ENCODE measurements around the gene PLLP. TPM values are rescaled to one million over a fixed set of nuclear protein-coding genes. Genes with fewer than 3 reads are reported as not detected.
"Not testable (repeated sequence)": the region's sequence is repeated elsewhere in the genome, so short reads cannot be mapped to it uniquely, and the experiment has no call there.

PLLP gene
- total and polyA plus RNA-seq, 9 of the 15 experiments (the other 6 are each of a cell fraction or from before 2014, with no cell fraction given) = 0.09 to 0.96 (median 0.27) TPM

DNA sequence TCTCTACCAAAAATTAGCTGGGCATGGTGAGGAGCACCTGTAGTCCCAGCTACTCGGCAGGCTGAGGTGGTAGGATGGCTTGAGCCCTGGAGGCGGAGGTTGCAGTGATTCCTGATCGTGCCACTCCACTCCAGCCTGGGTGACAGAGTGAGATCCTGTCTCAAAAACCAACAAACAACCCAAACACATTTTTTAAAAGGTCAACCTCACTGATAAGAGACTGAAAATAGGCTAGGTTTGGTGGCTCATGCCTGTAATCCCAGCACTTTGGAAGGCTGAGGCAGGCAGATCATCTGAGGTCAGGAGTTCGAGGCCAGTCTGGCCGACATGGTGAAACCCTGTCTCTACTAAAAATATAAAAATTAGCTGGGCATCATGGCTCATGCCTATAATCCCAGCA lies 8.5 kb downstream of the PLLP start:
- CTCF ChIA-PET (ENCODE audit: low intra/inter-chr PET ratio); H3K9me1 ChIP-seq (ENCODE audit: control insufficient read depth, insufficient read depth, low read length); ATAC-seq; in situ Hi-C loops (cut with MboI); FAIRE-seq; H3K4me2 ChIP-seq (ENCODE audit: insufficient read depth, low read length); intact Hi-C loops (cut with micrococcal nuclease); H3K27me3 ChIP-seq (ENCODE audit: control insufficient read depth in 2 of 2, insufficient read depth in 2 of 2, low read length in 2 of 2); H3K4me3 ChIP-seq; BruUV-seq (replicated peaks); H3K9me3 ChIP-seq (replicated peaks; ENCODE audit: control insufficient read depth, insufficient read depth, low read depth, low read length); DNase-seq (ENCODE audit: extremely low read depth in 1 of 4, low spot score in 3 of 4); H2AFZ ChIP-seq (ENCODE audit: low read depth, low read length); H3K79me2 ChIP-seq (ENCODE audit: control insufficient read depth, insufficient read depth, low read length); POLR2A ChIA-PET; H3K4me1 ChIP-seq (replicated peaks in 1 of 2; ENCODE audit: control insufficient read depth in 2 of 2, insufficient read depth in 2 of 2, low read length in 2 of 2); H4K20me1 ChIP-seq (replicated peaks; ENCODE audit: control insufficient read depth, insufficient read depth, low read length); H3K36me3 ChIP-seq (ENCODE audit: control insufficient read depth, insufficient read depth, low read length); H3K27ac ChIP-seq (ENCODE audit: extremely low read depth, low read depth, low read length): not testable (repeated sequence)
- TF ChIP-seq, protein P1, sequence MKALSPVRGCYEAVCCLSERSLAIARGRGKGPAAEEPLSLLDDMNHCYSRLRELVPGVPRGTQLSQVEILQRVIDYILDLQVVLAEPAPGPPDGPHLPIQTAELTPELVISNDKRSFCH (CRISPR knock-in tag; IDR thresholded peaks at IDR 0.05) = not testable (repeated sequence)
- TF ChIP-seq, protein P1 (tag; IDR thresholded peaks at IDR 0.05) = peak; percentile 86
- WGBS (ENCODE audit: insufficient coverage, low coverage, missing lambda C conversion rate) = 44% methylated on average over 5 of the region's 5 CpGs
- peak overlapping the region in 1 of 2 experiments; percentile 17; a peak in 1 of 4 replicates for H3K9ac ChIP-seq (ENCODE audit: insufficient read depth in 1 of 2, low read depth in 2 of 2, low read length in 2 of 2)

DNA sequence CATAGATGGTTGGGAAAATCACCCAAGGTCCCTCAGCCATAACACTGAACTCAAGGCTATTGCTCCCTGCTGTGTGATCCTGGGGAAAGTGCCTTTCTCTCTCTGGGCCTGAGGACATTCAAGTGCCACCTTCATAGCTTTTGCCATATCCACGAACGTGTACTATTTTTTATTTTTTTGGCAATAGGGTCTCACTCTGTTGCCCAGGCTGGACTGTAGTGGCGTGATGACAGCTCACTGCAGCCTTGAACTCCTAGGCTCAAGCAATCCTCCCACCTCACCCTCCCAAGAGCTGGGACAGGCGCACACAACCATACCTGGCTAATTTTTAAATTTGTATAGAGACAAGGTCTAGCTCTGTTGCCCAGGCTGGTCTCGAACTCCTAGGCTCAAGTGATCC lies 10.6 kb downstream of the PLLP start:
- Histone ChIP-seq H3K79me2 (ENCODE audit: control insufficient read depth, insufficient read depth, low read length) (no peaks in the 10 kb centered on the region), H3K9ac (ENCODE audit: insufficient read depth in 1 of 2, low read depth in 2 of 2, low read length in 2 of 2) (no peak overlapping the region), H3K27me3 (ENCODE audit: control insufficient read depth in 2 of 2, insufficient read depth in 2 of 2, low read length in 2 of 2) (no peaks in the 10 kb centered on the region), H3K27ac (ENCODE audit: extremely low read depth, low read depth, low read length) (no peak overlapping the region), H3K4me1 (replicated peaks in 1 of 2; ENCODE audit: control insufficient read depth in 2 of 2, insufficient read depth in 2 of 2, low read length in 2 of 2) (peaks cover 13 to 18% of the 10 kb centered on the region in 2 experiments; a peak in 4 of 5 replicates), H3K36me3 (ENCODE audit: control insufficient read depth, insufficient read depth, low read length) (no peaks in the 10 kb centered on the region), H3K9me1 (ENCODE audit: control insufficient read depth, insufficient read depth, low read length) (no peaks in the 10 kb centered on the region), H3K9me3 (replicated peaks; ENCODE audit: control insufficient read depth, insufficient read depth, low read depth, low read length) (no peaks in the 10 kb centered on the region), H3K4me2 (ENCODE audit: insufficient read depth, low read length) (no peak overlapping the region), H2AFZ (ENCODE audit: low read depth, low read length) (no peak overlapping the region), H4K20me1 (replicated peaks; ENCODE audit: control insufficient read depth, insufficient read depth, low read length) (0 out of 2 replicates have a peak, but pooled peaks cover 3% of the 10 kb centered on the region), H3K4me3 (no peak overlapping the region)
- ChIA-PET CTCF (ENCODE audit: low intra/inter-chr PET ratio) (no interaction called here), POLR2A (interaction anchor here (0.6 kb wide), 1 partner anchor 125 kb away, joined by 3 read pairs; no protein-coding TSS in a partner anchor)
- in situ Hi-C loops (cut with MboI) (no loop called here), intact Hi-C loops (cut with micrococcal nuclease) (no loop called here)
- ATAC-seq (no peak), DNase-seq (ENCODE audit: extremely low read depth in 1 of 4, low spot score in 3 of 4) (no peak), FAIRE-seq (no peak)
- BruUV-seq (replicated peaks) = no TSS peak
- TF ChIP-seq ZNF121 (CRISPR knock-in tag; conservative IDR thresholded peaks at IDR 0.05) (peak; percentile 60), ZNF778 (CRISPR knock-in tag; IDR thresholded peaks at IDR 0.05) (no peak)
- 57% methylated on average over 5 of the region's 5 CpGs for whole genome bisulfite sequencing (ENCODE audit: insufficient coverage, low coverage, missing lambda C conversion rate)

Data from K562 (cell line).